Measurements from ENCODE around the gene PSD2.

PSD2 gene

GRCh38 chr5:139759219-139759721 lies 36.3 kb upstream of the PSD2 start:
- TF ChIP-seq CTCF (IDR thresholded peaks at IDR 0.05; ENCODE audit: low read depth, low read length) (no peak), EZH2phosphoT487 (IDR thresholded peaks at IDR 0.05; ENCODE audit: low read depth) (no peak)
- Histone ChIP-seq H3K36me3 (replicated peaks; ENCODE audit: low read depth, low read length) (no peaks in the 10 kb centered on the region), H3K4me3 (ENCODE audit: low read length) (no peak overlapping the region), H3K27ac (ENCODE audit: low read length) (no peak overlapping the region), H3K4me1 (ENCODE audit: low read length) (peaks cover 5% of the 10 kb centered on the region; the same call in 1 of the 2 replicates), H3K4me2 (ENCODE audit: low read length) (no peak overlapping the region), H3K9me3 (ENCODE audit: insufficient read depth, low read length) (no peaks in the 10 kb centered on the region), H2AFZ (ENCODE audit: low read depth, low read length) (no peak overlapping the region), H3K79me2 (ENCODE audit: low read length) (no peaks in the 10 kb centered on the region), H4K20me1 (ENCODE audit: insufficient read depth, low read length) (no peaks in the 10 kb centered on the region), H3K27me3 (ENCODE audit: low read depth, low read length) (peaks cover 8% of the 10 kb centered on the region; the same call in 1 of the 2 replicates), H3K9ac (ENCODE audit: low read length) (no peak overlapping the region)

- Histone ChIP-seq H3K4me3 (ENCODE audit: low read length) (no peak overlapping the region), H3K36me3 (replicated peaks; ENCODE audit: low read depth, low read length) (no peaks in the 10 kb centered on the region), H3K9ac (ENCODE audit: low read length) (no peak overlapping the region), H3K27ac (ENCODE audit: low read length) (no peak overlapping the region), H2AFZ (ENCODE audit: low read depth, low read length) (no peak overlapping the region), H3K4me1 (ENCODE audit: low read length) (peaks cover 5% of the 10 kb centered on the region; the same call in 1 of the 2 replicates), H3K9me3 (ENCODE audit: insufficient read depth, low read length) (no peaks in the 10 kb centered on the region), H3K27me3 (ENCODE audit: low read depth, low read length) (peaks cover 8% of the 10 kb centered on the region; the same call in 1 of the 2 replicates), H3K4me2 (ENCODE audit: low read length) (no peak overlapping the region), H3K79me2 (ENCODE audit: low read length) (no peaks in the 10 kb centered on the region), H4K20me1 (ENCODE audit: insufficient read depth, low read length) (no peaks in the 10 kb centered on the region)
- TF ChIP-seq EZH2phosphoT487 (IDR thresholded peaks at IDR 0.05; ENCODE audit: low read depth) (no peak), CTCF (IDR thresholded peaks at IDR 0.05; ENCODE audit: low read depth, low read length) (no peak)
These were observed 35.2 kb upstream of the PSD2 start for GRCh38 chr5:139760066-139761056.

GRCh38 chr5:139761057-139761450 lies 34.6 kb upstream of the PSD2 start:
- H2AFZ ChIP-seq (ENCODE audit: low read depth, low read length), result no peak overlapping the region
- H3K27me3 ChIP-seq (ENCODE audit: low read depth, low read length), result peaks cover 8% of the 10 kb centered on the region; the same call in 1 of the 2 replicates
- H3K9ac ChIP-seq (ENCODE audit: low read length), result no peak overlapping the region
- H3K36me3 ChIP-seq (replicated peaks; ENCODE audit: low read depth, low read length), result no peaks in the 10 kb centered on the region
- H3K4me1 ChIP-seq (ENCODE audit: low read length), result peaks cover 5% of the 10 kb centered on the region; the same call in 1 of the 2 replicates
- H3K4me3 ChIP-seq (ENCODE audit: low read length), result no peak overlapping the region
- no peaks in the 10 kb centered on the region for H4K20me1 ChIP-seq (ENCODE audit: insufficient read depth, low read length)
- TF ChIP-seq EZH2phosphoT487 (IDR thresholded peaks at IDR 0.05; ENCODE audit: low read depth) (no peak), CTCF (IDR thresholded peaks at IDR 0.05; ENCODE audit: low read depth, low read length) (no peak)
- H3K9me3 ChIP-seq (ENCODE audit: insufficient read depth, low read length), result no peaks in the 10 kb centered on the region
- no peak overlapping the region for H3K4me2 ChIP-seq (ENCODE audit: low read length)
- H3K79me2 ChIP-seq (ENCODE audit: low read length), result no peaks in the 10 kb centered on the region
- H3K27ac ChIP-seq (ENCODE audit: low read length), result no peak overlapping the region

- no peak overlapping the region for H3K9ac ChIP-seq (ENCODE audit: low read length)
- H3K4me1 ChIP-seq (ENCODE audit: low read length), result peaks cover 5% of the 10 kb centered on the region; the same call in 1 of the 2 replicates
- no peaks in the 10 kb centered on the region for H4K20me1 ChIP-seq (ENCODE audit: insufficient read depth, low read length)
- peaks cover 8% of the 10 kb centered on the region; the same call in 1 of the 2 replicates for H3K27me3 ChIP-seq (ENCODE audit: low read depth, low read length)
- H3K4me2 ChIP-seq (ENCODE audit: low read length), result no peak overlapping the region
- no peaks in the 10 kb centered on the region for H3K9me3 ChIP-seq (ENCODE audit: insufficient read depth, low read length)
- no peak overlapping the region for H3K27ac ChIP-seq (ENCODE audit: low read length)
- H3K4me3 ChIP-seq (ENCODE audit: low read length), result no peak overlapping the region
- TF ChIP-seq EZH2phosphoT487 (IDR thresholded peaks at IDR 0.05; ENCODE audit: low read depth) (no peak), CTCF (IDR thresholded peaks at IDR 0.05; ENCODE audit: low read depth, low read length) (no peak)
- H3K79me2 ChIP-seq (ENCODE audit: low read length), result no peaks in the 10 kb centered on the region
- no peak overlapping the region for H2AFZ ChIP-seq (ENCODE audit: low read depth, low read length)
- no peaks in the 10 kb centered on the region for H3K36me3 ChIP-seq (replicated peaks; ENCODE audit: low read depth, low read length)
These were observed 34.1 kb upstream of the PSD2 start for GRCh38 chr5:139761501-139761900.

All from OCI-LY3 (cell line).